Measurements from ENCODE around the gene MED15. TPM values are rescaled to one million over a fixed set of nuclear protein-coding genes. Genes with fewer than 3 reads are reported as not detected.
"Not testable (repeated sequence)": the region's sequence is repeated elsewhere in the genome, so short reads cannot be mapped to it uniquely, and the experiment has no call there.

Gene MED15
- total RNA-seq, 3 donors from 2014 or later, result 36.6 to 53.1 (median 52.3) TPM

DNA sequence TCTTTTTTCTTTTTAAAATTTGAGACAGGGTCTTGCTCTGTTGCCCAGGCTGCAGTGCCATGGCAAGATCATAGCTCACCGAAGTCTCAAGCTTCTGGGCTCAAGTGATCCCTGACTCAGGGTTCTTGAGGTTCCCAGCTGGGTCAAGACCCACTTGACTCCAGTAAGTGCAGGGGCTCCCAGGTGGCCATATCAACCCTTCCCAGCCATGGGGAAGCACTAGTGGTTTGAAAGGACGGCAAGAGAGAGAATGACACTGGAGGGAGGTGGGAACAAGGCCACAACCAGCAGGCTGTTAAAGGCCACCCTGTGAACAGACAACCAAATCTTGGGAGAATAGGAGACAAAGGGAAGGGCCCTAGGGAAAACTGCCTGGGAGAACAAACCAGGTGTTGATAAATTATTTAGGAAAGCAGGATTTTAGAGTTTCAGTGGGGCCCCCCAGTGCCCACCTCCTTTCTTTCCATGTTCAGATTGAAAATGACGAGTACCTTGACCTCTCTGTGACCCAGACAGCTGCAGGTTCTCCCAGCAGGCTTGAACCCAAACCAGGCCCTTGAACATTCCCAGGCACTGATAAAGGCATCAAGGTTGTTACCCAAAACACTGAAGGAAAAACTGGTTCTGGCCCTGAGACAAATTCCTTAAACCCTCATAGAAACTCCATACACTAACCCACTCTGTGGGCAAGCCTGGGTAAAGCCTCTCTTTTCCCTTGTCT lies 40.6 kb upstream of the MED15 start:
- DNase-seq (ENCODE audit: low spot score in 2 of 2), result no peak
- no peaks in the 10 kb centered on the region for H3K36me3 ChIP-seq
- intact Hi-C loops (cut with DNase I; ENCODE audit: low total_unique reads), result no loop called here

DNA sequence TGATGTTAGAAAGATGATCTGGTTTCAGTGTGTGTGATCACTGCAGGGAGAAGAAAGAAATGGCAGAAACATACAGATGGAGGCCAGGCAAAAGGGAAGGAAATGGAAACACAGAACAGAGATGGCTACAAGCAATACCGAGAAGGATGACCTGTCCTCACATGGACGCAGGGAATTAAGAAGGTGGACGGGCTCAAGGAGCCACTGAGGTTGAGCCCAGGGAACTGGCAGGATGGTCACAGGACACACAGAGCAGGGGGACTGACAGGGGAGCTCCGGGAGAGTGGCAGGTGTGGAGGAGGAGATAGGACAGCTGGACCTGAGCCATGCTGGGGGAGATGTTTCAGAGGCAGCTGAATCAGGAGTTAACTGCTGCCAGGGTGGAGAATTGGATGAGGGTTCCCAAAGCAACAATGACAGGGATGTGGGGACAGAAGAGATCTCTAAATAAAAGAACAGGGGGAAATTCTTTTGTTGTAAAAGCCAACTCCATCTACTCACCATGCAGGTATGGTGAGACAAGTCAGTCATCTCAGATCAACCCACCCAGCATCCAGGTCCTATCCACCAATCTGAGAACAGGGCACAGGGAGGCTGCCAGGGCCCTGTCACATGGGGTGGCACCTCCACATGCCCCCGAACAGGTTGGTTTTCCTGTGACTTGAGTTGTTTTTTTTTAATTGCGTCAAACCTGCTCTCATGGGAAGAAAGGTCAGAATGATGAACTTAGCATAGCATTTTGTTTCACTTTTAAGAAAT lies 38.1 kb upstream of the MED15 start:
- Histone ChIP-seq H3K27ac (no peak overlapping the region), H3K4me1 (no peaks in the 10 kb centered on the region), H3K36me3 (no peaks in the 10 kb centered on the region), H3K27me3 (no peaks in the 10 kb centered on the region), H3K4me3 (no peak overlapping the region), H3K9me3 (no peaks in the 10 kb centered on the region)
- DNase-seq (ENCODE audit: low spot score in 2 of 2), result no peak
- intact Hi-C loops (cut with DNase I; ENCODE audit: low total_unique reads), result no loop called here
- no peak for TF ChIP-seq POLR2AphosphoS5 (IDR thresholded peaks at IDR 0.05)
- TF ChIP-seq POLR2A (IDR thresholded peaks at IDR 0.05), result no peak

More for the DNA sequence above, 40.6 kb upstream of the MED15 start:
- Histone ChIP-seq H3K4me3 (no peak overlapping the region), H3K9me3 (no peaks in the 10 kb centered on the region), H3K4me1 (no peaks in the 10 kb centered on the region), H3K27me3 (no peaks in the 10 kb centered on the region), H3K27ac (no peak overlapping the region)
- TF ChIP-seq, protein P1, sequence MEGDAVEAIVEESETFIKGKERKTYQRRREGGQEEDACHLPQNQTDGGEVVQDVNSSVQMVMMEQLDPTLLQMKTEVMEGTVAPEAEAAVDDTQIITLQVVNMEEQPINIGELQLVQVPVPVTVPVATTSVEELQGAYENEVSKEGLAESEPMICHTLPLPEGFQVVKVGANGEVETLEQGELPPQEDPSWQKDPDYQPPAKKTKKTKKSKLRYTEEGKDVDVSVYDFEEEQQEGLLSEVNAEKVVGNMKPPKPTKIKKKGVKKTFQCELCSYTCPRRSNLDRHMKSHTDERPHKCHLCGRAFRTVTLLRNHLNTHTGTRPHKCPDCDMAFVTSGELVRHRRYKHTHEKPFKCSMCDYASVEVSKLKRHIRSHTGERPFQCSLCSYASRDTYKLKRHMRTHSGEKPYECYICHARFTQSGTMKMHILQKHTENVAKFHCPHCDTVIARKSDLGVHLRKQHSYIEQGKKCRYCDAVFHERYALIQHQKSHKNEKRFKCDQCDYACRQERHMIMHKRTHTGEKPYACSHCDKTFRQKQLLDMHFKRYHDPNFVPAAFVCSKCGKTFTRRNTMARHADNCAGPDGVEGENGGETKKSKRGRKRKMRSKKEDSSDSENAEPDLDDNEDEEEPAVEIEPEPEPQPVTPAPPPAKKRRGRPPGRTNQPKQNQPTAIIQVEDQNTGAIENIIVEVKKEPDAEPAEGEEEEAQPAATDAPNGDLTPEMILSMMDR (IDR thresholded peaks at IDR 0.05), result no peak
- no peak for TF ChIP-seq POLR2A (IDR thresholded peaks at IDR 0.05)
- TF ChIP-seq POLR2AphosphoS5 (IDR thresholded peaks at IDR 0.05), result no peak

- H3K4me3 ChIP-seq; H3K27ac ChIP-seq; H3K4me1 ChIP-seq; intact Hi-C loops (cut with DNase I; ENCODE audit: low total_unique reads); DNase-seq (ENCODE audit: low spot score in 2 of 2); H3K27me3 ChIP-seq; H3K9me3 ChIP-seq; H3K36me3 ChIP-seq: not testable (repeated sequence)
Measured at GRCh38 chr22:20470525-20470924, 36.9 kb upstream of the MED15 start.

DNA sequence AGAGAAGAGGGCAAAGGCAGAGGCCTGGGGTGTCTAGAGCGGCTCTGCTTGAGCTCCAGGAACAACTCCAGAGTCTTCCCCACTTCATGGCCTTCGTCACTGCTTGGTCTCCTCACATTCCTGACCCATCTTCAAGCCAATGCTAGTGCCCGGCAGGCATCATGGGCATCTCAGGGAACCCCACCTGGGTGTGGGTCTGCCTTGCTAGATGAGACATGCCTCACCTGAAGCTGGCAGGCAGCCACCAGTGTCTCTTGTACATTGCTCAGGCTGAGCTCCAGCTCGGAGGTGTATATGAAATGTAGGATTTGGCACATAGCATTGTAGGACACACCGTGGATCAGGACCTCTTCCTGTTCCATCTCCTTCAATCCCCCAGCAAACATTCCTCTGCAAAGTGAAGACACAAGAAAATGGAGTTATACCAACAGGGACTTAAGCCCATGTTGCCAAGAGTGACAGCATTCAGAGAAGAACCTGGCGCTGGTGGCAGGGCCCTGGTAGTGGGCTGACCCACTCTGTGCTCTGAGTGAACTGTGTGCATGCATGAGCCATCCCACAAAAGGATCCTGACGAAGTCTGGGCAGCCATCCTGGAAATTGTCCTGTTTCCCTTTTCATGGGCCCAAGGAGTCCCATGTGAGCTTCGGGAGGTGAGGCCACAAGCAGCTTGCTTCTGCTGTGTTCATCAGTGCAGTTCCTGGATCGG lies 36.1 kb upstream of the MED15 start:
- H3K4me3 ChIP-seq, result no peak overlapping the region
- TF ChIP-seq, protein P1 (IDR thresholded peaks at IDR 0.05), result no peak
- no peak for TF ChIP-seq POLR2A (IDR thresholded peaks at IDR 0.05)
- no peak for DNase-seq (ENCODE audit: low spot score in 2 of 2)
- no peaks in the 10 kb centered on the region for H3K27me3 ChIP-seq
- H3K36me3 ChIP-seq, result no peaks in the 10 kb centered on the region
- no peaks in the 10 kb centered on the region for H3K4me1 ChIP-seq
- H3K27ac ChIP-seq, result no peak overlapping the region
- intact Hi-C loops (cut with DNase I; ENCODE audit: low total_unique reads), result no loop called here
- no peaks in the 10 kb centered on the region for H3K9me3 ChIP-seq

GRCh38 chr22:20472629-20473442 lies 34.6 kb upstream of the MED15 start:
- Histone ChIP-seq H3K9me3 (no peaks in the 10 kb centered on the region), H3K4me1 (no peaks in the 10 kb centered on the region), H3K36me3 (no peaks in the 10 kb centered on the region), H3K4me3 (no peak overlapping the region), H3K27me3 (no peaks in the 10 kb centered on the region), H3K27ac (no peak overlapping the region)
- no peak for TF ChIP-seq POLR2A (IDR thresholded peaks at IDR 0.05)
- TF ChIP-seq, protein P1 (IDR thresholded peaks at IDR 0.05), result no peak
- TF ChIP-seq POLR2AphosphoS5 (IDR thresholded peaks at IDR 0.05), result no peak
- intact Hi-C loops (cut with DNase I; ENCODE audit: low total_unique reads), result no loop called here
- DNase-seq (ENCODE audit: low spot score in 2 of 2), result no peak
